HepG2 (cell line): ENCODE results near the gene RABGGTA. TPM values are rescaled to one million over a fixed set of nuclear protein-coding genes. Genes with fewer than 3 reads are reported as not detected.

ENCODE experiments used
- EEA1 ChIP-seq: sonication (generic); formaldehyde crosslinking; IDR thresholded peaks from 2 replicates; pipeline ENCODE4 v1.5.1; 2020; ENCODE audit warnings: mild to moderate bottlenecking, missing genetic modification reagents, borderline replicate concordance
- GLI4 ChIP-seq: sonication (generic); formaldehyde crosslinking; IDR thresholded peaks from 2 replicates; pipeline ENCODE4 v1.5.1; 2020; ENCODE audit warnings: missing genetic modification reagents, mild to moderate bottlenecking, moderate library complexity, borderline replicate concordance
- HOXD1 ChIP-seq: sonication (generic); formaldehyde crosslinking; IDR thresholded peaks from 2 replicates; pipeline ENCODE4 v1.5.0; 2020; ENCODE audit warnings: missing genetic modification reagents
- JARID2 ChIP-seq: sonication (generic); formaldehyde crosslinking; IDR thresholded peaks from 2 replicates; pipeline ENCODE4 v1.8.1; 2023; ENCODE audit warnings: missing genetic modification reagents, inconsistent platforms; ENCODE audit not compliant: insufficient replicate concordance
- JUN ChIP-seq: sonication (generic); formaldehyde crosslinking; IDR thresholded peaks from 2 replicates; pipeline ENCODE4 v1.4.0; 2020; ENCODE audit warnings: mild to moderate bottlenecking, missing genetic modification reagents
- PAXIP1 ChIP-seq: sonication (generic); formaldehyde crosslinking; conservative IDR thresholded peaks from 2 replicates; pipeline ENCODE4 v1.4.0; 2020; ENCODE audit warnings: mild to moderate bottlenecking, missing genetic modification reagents, moderate library complexity
- RFX3 ChIP-seq: IDR thresholded peaks from 2 replicates; pipeline ENCODE4 v1.6.1; 2016; ENCODE audit warnings: missing biosample characterization, missing genetic modification reagents
- SKI ChIP-seq: fragments of 450-650 bp; IDR thresholded peaks from one replicate; pipeline ENCODE4 v1.6.1; 2018; ENCODE audit warnings: mild to moderate bottlenecking; ENCODE audit not compliant: partially characterized antibody
- TCF12 ChIP-seq, 2 experiments: fragments of 450-650 bp in 1 of 2; sonication (generic) in 1 of 2; formaldehyde crosslinking in 1 of 2; IDR thresholded peaks; 2 replicates each; pipeline versions ENCODE4 v1.6.1 to v1.8.0; 2017 to 2022; ENCODE audit warnings: antibody characterized with exemption in 1 of 2, mild to moderate bottlenecking in 1 of 2, missing genetic modification reagents in 1 of 2, moderate library complexity in 1 of 2
- TRIM24 ChIP-seq: sonication (generic); formaldehyde crosslinking; IDR thresholded peaks from 2 replicates; pipeline ENCODE4 v1.8.0; 2022; ENCODE audit warnings: mild to moderate bottlenecking, missing genetic modification reagents
- ZC3H13 ChIP-seq: sonication (generic); formaldehyde crosslinking; IDR thresholded peaks from 2 replicates; pipeline ENCODE4 v1.8.1; 2023; ENCODE audit warnings: mild to moderate bottlenecking, missing genetic modification reagents, moderate library complexity
- ZKSCAN1 ChIP-seq: fragments of 150-350 bp; IDR thresholded peaks from 2 replicates; pipeline ENCODE4 v1.6.1; 2014; ENCODE audit warnings: low read length
- ZMYM3 ChIP-seq: sonication (generic); formaldehyde crosslinking; IDR thresholded peaks from 2 replicates; pipeline ENCODE4 v1.5.1; 2020; ENCODE audit warnings: mild to moderate bottlenecking, missing genetic modification reagents
- ZSCAN12 ChIP-seq: sonication (generic); formaldehyde crosslinking; IDR thresholded peaks from 2 replicates; pipeline ENCODE4 v1.9.0; 2021; ENCODE audit warnings: mild to moderate bottlenecking, missing genetic modification reagents
- ZSCAN29 ChIP-seq: sonication (generic); formaldehyde crosslinking; conservative IDR thresholded peaks from 2 replicates; pipeline ENCODE4 v1.4.0; 2020; ENCODE audit warnings: mild to moderate bottlenecking, missing genetic modification reagents
- polyA plus RNA-seq, 8 experiments: library from polyadenylated mRNA; depleted of rRNA in 3 of 8; stranded (reverse) in 7 of 8; unstranded in 1 of 8; fragments of >200 nt; fragmentation: Illumina TruSeq in 4 of 8; extraction: Trizol in 4 of 8; gene quantifications; 2 replicates each; pipeline versions ENCODE4 v1.2.1 to v1.2.3, GENCODE V29; 2011 to 2016; ENCODE audit warnings: low read depth in 4 of 8, missing spikeins in 1 of 8, mixed read lengths in 1 of 8; ENCODE audit not compliant: insufficient read depth in 1 of 8
- total RNA-seq, 5 experiments: library from RNA; depleted of rRNA; stranded (reverse); fragments of >200 nt; fragmentation: Illumina TruSeq; extraction: Trizol; gene quantifications; 2 replicates each; pipeline ENCODE4 v1.2.3, GENCODE V29; 2016; ENCODE audit warnings: low read depth in 1 of 5
- TF ChIP-seq, protein P1 (sequence below): sonication (generic); IDR thresholded peaks from 2 replicates; pipeline ENCODE4 v1.6.1; 2016; ENCODE audit warnings: low read depth, borderline replicate concordance
- TF ChIP-seq, protein P2 (sequence below): IDR thresholded peaks from 2 replicates; pipeline ENCODE4 v1.6.1; 2016; ENCODE audit warnings: mild to moderate bottlenecking
- TF ChIP-seq, protein P3 (sequence below): IDR thresholded peaks from 2 replicates; pipeline ENCODE4 v1.6.1; 2012; ENCODE audit warnings: low read length, improper control_type of control experiment

Gene RABGGTA
- total and polyA plus RNA-seq, 2 of the 13 experiments (the other 11 are each of a cell fraction or from before 2014, with no cell fraction given): 57.9 to 90.8 TPM

GRCh38 chr14:24260026-24260779 is 11.2 kb downstream of the RABGGTA start (continued):
- TF ChIP-seq, protein P1, sequence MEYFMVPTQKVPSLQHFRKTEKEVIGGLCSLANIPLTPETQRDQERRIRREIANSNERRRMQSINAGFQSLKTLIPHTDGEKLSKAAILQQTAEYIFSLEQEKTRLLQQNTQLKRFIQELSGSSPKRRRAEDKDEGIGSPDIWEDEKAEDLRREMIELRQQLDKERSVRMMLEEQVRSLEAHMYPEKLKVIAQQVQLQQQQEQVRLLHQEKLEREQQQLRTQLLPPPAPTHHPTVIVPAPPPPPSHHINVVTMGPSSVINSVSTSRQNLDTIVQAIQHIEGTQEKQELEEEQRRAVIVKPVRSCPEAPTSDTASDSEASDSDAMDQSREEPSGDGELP: no peak
- TF ChIP-seq ZMYM3 (peak; percentile 52; the same call in 1 of the 2 replicates), TRIM24 (CRISPR knock-in tag) (no peak), GLI4 (no peak), EEA1 (CRISPR knock-in tag) (no peak), ZSCAN12 (CRISPR knock-in tag) (no peak), JARID2 (CRISPR knock-in tag) (no peak), JUN (CRISPR knock-in tag) (peak; percentile 38; the same call in 1 of the 2 replicates), ZC3H13 (CRISPR knock-in tag) (no peak), RFX3 (CRISPR knock-in tag) (no peak), TCF12 (IDR thresholded peaks at IDR 0.05) (no peak), TCF12 (CRISPR knock-in tag; IDR thresholded peaks at IDR 0.05) (0 out of 2 replicates have a peak, but pooled peaks have one; percentile 30), HOXD1 (0 out of 2 replicates have a peak, but pooled peaks have one; percentile 46), ZSCAN29 (CRISPR knock-in tag) (no peak), PAXIP1 (peak; percentile 66), SKI (no peak), ZKSCAN1 (no peak)
- TF ChIP-seq, protein P2, sequence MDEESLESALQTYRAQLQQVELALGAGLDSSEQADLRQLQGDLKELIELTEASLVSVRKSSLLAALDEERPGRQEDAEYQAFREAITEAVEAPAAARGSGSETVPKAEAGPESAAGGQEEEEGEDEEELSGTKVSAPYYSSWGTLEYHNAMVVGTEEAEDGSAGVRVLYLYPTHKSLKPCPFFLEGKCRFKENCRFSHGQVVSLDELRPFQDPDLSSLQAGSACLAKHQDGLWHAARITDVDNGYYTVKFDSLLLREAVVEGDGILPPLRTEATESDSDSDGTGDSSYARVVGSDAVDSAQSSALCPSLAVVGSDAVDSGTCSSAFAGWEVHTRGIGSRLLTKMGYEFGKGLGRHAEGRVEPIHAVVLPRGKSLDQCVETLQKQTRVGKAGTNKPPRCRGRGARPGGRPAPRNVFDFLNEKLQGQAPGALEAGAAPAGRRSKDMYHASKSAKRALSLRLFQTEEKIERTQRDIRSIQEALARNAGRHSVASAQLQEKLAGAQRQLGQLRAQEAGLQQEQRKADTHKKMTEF (CRISPR knock-in tag): no peak
- TF ChIP-seq, protein P3, sequence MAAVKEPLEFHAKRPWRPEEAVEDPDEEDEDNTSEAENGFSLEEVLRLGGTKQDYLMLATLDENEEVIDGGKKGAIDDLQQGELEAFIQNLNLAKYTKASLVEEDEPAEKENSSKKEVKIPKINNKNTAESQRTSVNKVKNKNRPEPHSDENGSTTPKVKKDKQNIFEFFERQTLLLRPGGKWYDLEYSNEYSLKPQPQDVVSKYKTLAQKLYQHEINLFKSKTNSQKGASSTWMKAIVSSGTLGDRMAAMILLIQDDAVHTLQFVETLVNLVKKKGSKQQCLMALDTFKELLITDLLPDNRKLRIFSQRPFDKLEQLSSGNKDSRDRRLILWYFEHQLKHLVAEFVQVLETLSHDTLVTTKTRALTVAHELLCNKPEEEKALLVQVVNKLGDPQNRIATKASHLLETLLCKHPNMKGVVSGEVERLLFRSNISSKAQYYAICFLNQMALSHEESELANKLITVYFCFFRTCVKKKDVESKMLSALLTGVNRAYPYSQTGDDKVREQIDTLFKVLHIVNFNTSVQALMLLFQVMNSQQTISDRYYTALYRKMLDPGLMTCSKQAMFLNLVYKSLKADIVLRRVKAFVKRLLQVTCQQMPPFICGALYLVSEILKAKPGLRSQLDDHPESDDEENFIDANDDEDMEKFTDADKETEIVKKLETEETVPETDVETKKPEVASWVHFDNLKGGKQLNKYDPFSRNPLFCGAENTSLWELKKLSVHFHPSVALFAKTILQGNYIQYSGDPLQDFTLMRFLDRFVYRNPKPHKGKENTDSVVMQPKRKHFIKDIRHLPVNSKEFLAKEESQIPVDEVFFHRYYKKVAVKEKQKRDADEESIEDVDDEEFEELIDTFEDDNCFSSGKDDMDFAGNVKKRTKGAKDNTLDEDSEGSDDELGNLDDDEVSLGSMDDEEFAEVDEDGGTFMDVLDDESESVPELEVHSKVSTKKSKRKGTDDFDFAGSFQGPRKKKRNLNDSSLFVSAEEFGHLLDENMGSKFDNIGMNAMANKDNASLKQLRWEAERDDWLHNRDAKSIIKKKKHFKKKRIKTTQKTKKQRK: no peak
